GM19455 (cell line): Measurements from ENCODE around the gene ATP2A3.
A peak's percentile ranks its signal among the peaks of the same experiment; 100 is the strongest.

ENCODE experiments used
- ATAC-seq: cut with Tn5 transposase; IDR thresholded peaks from one replicate; pipeline ENCODE4 v1.9.1; 2021; ENCODE audit not compliant: unreplicated experiment

The ATP2A3 gene

DNA sequence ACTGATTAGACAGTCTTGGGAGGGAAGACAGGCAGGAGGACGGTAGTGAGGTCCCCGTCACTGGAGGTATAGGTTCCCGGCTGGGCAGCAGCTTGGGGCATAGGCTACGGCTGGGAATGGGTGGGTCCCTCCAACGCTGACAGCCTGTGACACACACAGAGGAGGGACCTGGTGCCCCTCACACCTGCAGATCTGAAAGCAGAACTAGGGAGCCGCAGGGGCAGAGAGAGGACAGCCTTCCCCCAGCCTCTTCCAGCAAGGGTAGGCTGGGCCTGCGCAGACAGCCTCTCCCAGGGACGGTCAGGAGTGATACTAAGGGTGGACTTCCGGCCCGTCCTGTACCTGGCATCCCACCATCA lies 49.9 kb downstream of the ATP2A3 start:
- peak; percentile 45 for ATAC-seq

DNA sequence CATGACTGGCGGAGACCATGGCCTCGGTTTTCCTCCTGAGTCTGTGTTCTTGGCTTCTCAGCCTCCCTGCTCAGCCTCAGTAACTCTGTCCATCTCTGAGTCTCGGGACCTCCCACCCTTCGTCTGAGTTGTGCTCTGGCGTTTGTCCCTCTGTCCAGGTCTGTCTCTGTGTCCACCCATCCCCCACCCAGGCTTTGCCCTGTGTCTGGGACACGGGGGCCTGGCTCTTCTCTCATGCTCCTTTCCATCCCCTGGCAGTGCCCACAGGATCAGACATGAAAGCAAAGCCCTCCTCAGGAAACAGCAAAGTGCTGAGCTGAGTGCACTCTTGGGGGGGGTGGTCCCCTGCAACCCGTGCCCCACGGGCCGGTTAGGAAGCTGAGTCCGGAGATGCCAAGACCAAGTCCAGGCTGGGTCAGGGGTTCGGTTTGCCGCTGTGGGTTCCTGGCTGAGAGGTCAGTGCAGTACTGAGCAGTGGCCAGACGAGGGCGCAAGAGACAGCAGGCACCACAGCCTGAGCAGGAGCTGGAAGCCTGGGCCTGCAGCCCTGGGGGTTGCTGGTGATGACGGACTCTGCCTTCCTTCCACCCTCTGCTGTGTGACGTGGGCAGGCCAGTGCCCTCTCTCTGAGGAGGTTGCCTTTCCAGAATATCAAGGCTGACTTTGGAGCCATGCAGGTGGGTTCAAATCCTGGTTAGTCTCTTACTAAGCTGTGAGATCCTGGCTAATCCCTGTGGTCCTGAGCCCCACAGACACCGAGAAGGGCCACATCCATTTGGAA lies 50.5 kb downstream of the ATP2A3 start:
- peak; percentile 57 for ATAC-seq

DNA sequence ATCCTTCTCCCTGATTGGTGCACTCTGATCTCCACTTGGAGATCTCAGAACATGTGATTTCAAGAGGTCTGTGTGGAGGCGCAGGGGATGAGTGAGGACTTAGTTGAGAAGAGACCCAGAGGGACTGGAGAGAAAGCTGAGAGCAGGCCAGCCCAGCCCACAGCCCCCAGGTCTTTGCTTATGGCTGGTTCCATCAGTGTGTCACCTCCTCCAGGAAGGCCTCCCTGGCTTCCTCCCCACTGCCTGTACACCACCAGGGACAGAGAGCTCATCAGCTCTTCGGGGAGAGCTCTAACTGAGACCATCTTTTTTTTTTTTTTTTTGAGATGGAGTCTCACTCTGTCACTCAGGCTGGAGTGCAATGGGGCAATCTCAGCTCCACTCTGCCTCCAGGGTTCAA lies 51.4 kb downstream of the ATP2A3 start:
- ATAC-seq = no peak

DNA sequence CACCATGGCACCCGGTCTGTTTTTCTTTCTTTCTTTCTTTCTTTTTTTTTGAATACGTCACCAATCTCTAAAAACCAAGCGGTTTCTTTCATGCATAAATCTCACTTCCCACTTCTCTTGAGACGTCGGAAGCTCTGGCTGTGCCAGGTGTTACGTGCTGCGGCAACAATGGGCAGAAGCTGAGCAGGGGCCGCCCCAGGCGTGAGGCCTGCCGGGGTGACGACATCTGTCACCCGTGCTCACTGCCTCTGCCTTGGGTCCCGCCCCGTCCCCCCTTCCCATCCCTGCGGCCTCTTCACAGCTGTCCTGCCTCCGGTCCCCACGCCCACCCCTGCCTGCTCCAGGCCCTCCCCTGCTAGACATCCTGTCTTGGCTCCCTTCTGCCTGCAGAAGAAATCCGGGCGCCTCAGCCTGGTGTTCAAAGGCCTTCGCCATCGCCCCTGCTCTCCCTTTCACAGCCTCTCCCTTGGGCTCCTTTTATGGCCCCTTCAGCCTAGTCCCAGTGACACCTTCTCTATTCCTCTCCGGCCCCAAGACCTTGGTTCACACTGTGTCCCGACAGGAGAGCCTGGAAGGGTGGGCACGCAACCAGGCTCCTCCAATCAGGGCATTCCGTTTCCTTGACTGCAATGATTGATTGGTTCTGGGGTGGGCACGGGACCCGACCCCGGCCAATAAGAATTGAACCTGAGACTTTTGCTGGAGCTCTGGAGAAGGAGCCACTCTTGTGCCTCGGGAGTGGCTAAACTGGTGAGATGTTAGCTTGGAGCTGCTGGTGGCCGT lies 52.8 kb downstream of the ATP2A3 start:
- ATAC-seq = peak; percentile 66

DNA sequence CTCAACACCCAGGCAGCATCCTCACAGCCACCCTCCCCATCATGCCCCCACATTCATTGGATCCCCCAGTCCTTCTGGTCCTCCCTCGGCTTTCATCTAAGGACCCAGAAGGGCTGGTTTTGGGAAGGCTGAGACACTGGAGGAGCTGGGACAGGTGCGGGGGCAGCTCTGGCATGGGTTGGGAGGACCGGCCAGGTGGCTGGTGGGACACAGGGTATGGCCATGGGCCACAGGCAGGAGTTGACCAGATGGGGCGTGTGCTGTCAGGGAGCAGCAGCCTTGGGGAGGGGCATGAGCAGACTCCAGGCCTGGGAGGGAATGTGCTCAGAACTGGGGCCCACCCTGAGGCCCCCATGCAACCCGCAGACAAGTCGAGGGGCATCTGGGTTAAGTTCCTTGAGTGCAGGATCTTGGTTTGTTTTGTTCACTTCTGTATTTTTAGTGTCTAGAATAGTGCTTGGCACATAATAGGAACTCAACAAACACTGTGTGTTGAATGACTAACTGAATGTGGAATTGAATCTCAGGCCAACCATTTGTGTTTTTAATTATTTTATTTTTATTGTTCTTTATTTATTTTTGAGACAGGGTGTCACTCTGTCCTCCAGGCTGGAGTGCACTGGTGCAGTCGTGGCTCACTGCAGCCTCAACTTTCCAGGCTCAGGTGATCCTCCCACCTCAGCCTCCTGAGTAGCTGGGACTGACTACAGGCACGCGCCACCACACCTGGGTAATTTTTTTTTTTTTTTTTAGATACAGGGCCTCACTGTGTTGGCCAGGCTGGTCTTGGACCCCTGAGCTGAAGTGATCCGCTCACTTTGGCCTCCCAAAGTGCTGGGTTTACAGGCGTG lies 53.6 kb downstream of the ATP2A3 start:
- ATAC-seq = no peak

DNA sequence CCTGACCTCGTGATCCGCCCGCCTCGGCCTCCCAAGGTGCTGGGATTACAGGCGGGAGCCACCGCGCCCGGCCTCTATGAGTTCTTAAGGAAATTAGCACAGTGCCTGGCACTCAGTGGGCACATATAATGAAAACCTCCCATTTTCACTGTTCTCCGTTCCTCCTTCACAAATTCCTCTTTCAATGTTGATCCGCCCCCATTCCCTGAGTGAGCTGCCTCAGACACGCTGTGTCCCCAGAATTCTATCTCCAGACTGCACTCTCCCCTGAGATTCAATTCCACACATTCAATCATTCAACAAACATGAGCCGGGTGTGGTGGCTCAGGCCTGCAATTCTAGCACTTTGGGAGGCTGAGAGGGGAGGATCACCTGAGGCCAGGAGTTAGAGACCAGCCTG lies 55.0 kb downstream of the ATP2A3 start:
- no peak for ATAC-seq

DNA sequence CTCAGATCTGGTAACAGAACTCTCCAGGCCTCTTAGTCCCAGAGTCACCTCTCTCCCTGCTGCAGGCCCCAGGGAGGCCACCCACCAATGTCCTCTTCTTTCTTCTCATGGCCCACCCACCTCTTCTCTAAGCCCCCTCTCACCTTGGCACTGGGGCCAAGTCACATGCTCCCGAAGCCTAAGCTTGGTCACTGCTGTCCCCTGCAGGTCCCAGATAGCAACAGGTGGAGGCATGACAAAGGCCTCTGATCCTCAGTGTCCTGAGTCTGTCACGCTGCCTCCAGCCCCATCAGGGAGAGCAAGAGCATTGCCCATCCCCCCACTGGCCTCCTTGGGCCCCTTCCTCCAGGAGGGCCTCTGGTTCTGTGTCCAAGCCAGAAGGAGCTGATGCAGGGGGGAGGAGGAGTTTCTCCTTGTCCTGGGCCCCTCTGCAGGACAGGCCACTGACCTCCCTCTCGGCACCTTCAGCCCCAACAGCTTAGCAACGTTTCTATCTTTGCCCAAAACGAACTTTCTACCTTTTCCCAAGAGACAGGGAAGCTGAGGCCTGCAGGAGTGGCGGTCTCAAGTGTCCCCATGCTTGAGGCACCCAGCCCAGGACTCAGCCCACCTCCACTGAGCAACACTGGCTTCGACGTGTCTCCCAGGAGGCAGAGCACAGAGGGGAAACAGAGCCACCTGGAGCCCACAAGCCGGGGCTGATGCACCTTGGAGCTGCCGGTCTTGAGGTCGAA lies 56.6 kb downstream of the ATP2A3 start:
- no peak for ATAC-seq

DNA sequence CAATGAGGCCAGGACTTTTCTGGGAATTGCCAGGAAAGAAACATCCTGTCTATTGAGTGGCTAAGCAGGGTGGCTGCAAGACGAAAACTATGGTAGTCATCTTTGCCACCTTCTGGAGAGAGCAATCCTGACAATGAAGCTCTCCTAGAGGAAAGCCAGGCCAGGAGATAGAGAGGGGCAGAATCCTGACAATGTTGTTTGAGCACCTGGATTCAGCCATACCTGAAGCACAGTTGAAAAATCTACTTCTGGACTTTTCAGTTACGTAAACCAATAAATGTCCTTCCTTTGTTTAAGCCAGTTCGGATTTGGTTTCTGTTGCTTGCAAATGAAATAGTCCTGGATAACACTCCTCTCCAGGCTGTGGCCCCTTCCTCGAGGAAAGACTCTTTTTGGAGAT lies 57.4 kb downstream of the ATP2A3 start:
- ATAC-seq = no peak

DNA sequence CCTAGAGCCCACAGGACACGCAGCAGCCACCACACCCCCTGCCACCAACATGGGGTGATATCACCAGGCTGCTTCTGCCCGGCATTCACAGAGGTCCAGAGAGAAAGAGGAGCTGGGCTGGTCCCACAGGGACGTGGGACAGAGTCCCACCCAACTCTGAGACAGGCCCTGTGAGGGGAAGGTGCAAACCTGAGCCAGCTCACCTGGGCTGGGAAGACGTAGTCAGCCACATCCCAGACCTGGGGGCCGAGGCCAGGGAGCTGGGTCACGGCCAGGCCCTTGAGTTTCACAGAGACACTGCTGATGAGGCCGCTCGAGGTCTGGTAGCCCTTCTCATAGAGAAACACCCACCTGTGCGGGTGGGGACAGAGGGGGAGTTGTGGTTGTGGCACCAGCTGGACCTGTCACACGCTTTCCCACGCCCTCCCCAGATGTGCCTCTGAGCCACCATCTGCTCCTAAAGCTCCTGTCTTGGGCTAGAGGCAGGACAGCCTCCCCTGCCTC lies 59.2 kb downstream of the ATP2A3 start:
- ATAC-seq = no peak

DNA sequence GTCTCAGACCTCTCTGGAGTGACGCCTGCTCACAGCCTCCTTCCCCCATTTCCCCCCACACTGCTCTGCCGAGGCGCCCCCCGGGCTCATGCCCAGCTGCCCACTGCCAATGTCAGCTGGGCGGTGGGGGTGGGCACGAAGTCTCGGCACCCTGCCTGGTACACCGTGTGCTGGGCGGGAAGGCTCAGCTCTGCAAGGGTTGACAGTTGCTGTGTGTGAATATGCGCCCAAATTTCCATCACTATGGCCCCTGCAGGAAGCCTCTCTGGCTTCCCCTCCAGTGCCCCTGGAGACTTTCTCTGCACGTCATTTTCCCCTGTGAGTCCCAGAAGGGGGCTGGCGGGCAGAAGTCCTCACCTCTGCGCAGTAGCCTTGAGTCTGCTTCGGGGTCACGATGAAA lies 59.7 kb downstream of the ATP2A3 start:
- ATAC-seq = no peak

DNA sequence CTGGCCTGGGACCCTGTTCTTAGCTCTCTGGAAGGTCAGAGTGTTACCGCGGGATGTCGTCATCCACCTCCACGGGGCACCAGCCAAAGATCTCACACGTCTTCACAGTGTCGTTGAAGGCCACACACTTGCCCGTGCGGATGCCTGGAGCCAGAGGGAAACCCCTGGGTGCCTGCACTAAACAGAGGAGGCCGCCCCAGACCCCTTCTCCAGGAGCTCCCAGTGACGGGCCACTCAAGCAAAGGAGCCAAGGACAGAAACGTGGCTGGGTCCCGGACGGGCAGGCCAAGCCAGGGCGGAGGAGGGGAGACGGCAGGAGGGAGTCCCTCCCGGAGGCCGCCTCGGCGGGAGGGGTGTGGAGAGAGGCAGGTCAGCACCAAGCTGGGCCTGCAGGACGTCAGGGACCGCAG lies 60.4 kb downstream of the ATP2A3 start:
- ATAC-seq = no peak

DNA sequence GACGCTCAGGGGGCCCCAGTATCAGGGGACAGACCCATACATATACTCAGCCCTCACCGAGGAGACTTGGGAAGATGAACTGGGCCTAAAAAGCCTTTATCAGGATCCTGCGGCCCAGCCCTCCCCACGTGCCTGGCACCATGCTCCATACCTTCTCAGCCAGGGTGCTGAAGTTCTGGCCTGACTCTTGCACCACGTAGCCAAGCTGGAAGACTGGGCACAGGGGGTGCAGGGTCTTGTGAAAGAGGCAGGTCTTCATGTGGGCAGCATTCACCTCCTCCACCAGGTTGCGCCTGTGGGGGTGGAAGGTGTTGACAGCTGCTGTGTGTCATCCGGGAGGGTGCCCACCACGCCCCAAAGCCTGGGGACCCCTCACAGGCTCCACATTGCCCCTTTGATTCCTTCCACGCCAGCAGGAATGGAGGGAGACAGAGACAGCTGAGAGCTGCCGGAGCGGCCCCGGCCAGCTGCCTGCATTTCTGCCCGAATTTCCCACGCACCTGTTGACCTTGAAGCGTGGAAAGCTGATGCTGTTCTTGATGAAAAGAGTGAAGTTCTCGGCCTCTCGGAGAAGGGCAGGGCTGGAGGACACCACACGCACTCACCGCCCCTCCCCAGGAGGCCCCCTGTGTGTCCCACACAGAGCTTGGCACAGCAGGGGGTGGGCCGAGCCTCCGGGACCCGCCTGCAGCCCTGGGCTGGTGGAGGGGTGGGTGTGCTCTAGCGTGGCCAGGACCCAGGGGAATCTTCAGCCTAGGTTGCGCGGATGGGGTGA lies 61.0 kb downstream of the ATP2A3 start:
- no peak for ATAC-seq

DNA sequence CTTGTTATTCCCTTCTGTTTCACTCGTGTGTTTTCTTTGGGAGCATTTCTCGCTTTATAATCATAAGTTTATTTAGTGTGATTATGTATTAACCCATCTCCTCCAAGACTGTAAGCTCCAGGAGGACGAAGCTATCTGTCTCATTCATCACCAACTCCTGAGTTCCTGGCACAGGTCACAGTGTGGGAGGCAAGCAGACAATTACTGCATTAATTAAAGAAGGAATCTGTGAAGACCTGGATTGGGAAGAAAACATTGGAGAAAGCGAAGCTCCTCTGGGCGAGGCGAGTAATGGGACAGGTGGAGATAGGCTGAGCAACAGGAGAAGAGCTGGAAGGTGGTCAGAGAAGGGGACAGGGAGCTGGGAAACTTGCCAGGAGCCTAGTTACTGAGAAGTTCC lies 63.6 kb downstream of the ATP2A3 start:
- ATAC-seq = no peak

DNA sequence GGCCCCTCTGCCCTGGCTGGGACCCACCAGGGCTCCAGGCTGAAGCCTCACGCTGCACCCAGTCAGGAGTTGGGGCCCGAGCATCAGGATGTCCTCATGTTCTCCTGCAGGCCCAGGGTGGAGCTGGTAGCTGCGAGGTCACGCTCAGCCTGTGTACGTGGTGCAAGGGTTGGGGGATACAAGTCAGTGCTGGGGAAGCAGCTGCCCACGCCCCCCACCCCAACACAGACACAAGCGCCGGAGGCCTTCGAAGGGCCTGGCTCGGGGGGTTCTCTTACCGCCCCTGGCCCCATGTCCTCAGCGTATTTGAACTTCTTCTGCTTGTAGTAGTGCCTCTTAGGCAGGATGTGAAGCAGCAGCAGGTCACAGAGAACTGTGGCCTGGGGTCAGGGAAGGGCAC lies 66.5 kb downstream of the ATP2A3 start:
- no peak for ATAC-seq

DNA sequence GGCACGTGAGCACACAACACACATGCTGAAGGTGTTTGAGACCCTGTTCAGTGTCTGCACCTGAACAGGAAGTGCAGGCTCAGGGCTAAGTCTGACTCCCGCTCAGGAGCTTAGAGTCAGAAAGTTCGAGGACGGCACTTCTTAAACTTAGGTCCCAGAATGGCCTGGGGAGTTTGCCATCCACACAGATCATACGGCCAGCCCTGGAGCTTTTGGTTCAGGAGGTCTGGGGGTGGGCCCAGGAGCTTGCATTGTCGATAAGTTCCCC lies 67.3 kb downstream of the ATP2A3 start:
- no peak for ATAC-seq

DNA sequence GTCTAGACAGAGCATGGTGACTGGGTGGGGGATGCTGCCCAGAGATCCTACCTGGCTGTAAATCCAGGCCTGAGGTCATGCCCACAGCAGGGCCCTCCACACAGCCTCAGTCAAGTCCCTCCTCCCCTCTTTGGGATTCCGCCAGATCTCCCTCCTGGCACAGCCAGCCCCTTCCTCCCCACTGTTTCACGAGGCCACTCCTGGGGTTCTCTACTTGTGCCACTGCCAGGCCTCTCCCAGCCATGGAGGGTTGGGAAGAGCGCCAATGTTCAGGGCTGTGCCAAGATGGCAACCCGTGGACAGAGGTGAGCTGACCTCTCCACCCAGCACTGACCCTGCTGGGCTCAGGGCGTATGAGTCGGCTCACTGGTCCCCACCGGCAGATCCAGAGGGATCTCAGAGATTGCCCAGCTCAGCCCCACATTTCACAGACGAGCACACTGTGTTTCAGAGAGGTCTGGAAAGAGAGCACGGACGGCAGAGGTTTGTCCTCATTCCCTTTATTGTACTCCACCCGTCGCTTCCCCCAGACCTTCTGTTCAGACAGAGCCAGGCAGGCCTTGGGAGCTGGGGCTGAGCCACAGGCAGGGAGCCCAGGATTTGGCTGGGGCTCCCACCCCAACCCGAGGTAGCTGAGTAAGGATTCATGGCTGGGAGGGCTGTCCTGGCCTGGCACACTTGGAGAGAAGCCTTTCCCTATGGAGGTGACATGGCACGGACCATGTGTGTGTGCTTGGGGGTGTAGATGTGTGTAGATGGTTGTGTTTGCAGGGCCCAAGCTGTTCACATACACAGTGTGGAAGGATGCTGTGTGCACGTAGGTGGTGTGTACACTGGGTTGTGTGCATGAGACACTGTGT lies 67.9 kb downstream of the ATP2A3 start:
- no peak for ATAC-seq

DNA sequence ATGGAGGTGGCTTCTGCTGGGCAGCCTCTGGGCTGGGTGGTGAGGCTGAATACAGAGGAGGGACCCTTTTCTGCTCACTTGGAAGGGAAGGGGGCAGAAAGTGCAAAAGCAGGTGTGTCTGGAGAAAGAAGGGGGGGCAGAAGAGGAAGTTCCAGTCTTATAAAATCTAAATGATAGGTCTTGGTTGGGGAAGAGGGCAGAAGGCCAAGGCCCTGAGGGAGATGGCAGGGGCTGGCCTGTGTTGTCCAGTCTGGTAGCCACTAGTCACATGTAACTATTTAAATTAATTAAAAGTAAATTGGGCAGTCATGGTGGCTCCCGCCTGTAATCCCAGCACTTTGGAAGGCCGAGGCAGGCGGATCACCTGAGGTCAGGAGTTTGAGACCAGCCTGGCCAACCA lies 68.9 kb downstream of the ATP2A3 start:
- no peak for ATAC-seq

DNA sequence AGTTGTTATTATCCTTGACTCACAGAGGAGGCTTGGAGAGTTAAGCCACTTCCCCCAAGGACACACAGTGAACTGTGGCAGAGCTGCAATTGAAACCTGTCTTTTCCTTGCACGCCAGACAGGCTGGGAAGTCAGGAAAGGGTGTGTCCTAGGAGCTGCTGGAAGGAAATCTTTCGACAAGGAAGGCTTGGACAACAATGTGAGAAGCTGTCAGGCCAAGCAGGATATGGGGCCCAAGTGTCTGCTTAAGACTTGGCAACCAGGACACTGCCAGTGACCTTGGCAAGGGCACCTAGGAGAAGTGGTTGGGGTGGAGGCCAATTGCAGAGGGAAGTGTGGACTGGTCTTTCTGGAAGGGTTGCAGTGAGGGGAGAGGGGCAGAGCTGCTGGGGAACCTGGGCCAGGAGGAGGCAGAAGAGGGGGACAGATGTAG lies 69.3 kb downstream of the ATP2A3 start:
- ATAC-seq = no peak

DNA sequence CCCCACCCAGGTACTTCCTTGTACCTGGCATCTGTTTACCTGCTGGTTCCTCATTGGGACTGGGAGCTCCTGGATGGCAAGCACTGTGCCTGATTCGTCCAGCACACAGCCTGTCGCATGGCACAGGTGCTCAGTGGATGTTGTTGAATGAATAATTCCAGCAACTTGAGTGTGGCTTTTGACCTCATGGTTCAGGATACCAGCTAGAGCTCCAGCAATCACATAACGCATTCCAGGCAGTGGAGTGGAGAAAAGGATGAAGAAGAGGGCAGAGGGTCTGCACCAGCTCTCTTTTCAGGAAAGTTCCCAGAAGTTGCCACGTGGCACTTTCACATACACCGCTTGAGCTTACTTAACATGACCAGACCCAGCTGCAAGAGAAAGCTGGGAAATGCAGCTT lies 70.0 kb downstream of the ATP2A3 start:
- ATAC-seq = no peak
